ENCODE measurements around the gene DDC.

DDC gene

GRCh38 chr7:50409856-50410745, 155.1 kb downstream of the DDC start:
- no peak for DNase-seq
